ENCODE results near the gene ALAS2.

- TF ChIP-seq, protein P1, sequence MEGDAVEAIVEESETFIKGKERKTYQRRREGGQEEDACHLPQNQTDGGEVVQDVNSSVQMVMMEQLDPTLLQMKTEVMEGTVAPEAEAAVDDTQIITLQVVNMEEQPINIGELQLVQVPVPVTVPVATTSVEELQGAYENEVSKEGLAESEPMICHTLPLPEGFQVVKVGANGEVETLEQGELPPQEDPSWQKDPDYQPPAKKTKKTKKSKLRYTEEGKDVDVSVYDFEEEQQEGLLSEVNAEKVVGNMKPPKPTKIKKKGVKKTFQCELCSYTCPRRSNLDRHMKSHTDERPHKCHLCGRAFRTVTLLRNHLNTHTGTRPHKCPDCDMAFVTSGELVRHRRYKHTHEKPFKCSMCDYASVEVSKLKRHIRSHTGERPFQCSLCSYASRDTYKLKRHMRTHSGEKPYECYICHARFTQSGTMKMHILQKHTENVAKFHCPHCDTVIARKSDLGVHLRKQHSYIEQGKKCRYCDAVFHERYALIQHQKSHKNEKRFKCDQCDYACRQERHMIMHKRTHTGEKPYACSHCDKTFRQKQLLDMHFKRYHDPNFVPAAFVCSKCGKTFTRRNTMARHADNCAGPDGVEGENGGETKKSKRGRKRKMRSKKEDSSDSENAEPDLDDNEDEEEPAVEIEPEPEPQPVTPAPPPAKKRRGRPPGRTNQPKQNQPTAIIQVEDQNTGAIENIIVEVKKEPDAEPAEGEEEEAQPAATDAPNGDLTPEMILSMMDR (IDR thresholded peaks at IDR 0.05): no peak
- TF ChIP-seq POLR2A (IDR thresholded peaks at IDR 0.05): no peak
Measured at GRCh38 chrX:54979432-54979831, 51.3 kb downstream of the ALAS2 start.
